Measurements from ENCODE around the gene PSRC1. TPM values are rescaled to one million over a fixed set of nuclear protein-coding genes. Genes with fewer than 3 reads are reported as not detected.

The PSRC1 gene
- total RNA-seq: 1 to 10 TPM; 4.2 to 5.9 (median 4.3) TPM

DNA sequence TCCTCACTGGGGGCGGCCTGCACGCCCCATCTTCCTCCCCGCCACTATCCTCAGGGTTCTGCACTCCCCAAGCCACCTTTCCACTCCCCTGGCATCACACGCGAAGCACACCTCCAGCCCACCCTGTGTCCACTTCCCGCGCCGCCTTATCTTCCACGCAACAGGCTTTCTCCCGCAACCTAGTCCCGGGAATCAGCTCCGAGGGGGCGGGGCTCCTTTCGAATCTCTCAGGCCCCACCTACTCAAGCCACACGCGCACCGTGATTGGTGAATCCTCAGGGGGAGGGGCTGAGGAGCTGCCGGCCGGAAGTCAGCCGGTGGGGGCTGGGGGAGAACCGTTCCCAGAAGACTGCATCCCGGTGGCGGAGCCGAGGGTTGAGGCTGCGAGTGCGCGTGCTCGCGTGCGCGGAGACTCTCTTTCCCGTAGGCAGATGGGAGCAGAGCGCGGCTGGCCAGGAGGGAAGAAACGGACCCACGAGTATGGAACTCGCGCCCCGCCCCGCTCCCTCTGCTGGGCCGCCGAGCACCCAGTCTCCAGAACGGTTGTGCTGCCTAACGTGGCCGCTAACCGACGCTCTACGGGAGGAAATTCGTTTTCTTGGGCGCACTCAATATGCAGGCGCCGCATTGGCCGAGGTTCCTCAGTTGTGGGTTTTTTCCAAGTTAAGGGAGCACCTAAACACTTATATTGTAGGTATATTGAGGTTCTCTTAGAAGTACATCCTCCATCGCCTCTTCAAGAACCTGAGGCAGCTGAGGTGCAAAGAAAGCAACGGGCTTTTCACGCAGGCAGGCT lies at the start of gene PSRC1:
Gene PSRC1 (minus strand): TSS at position 194 of the 796 bp plus-strand sequence.
- peak; percentile 74 for TF ChIP-seq POLR2A (IDR thresholded peaks at IDR 0.05)
- TF ChIP-seq, protein P1, sequence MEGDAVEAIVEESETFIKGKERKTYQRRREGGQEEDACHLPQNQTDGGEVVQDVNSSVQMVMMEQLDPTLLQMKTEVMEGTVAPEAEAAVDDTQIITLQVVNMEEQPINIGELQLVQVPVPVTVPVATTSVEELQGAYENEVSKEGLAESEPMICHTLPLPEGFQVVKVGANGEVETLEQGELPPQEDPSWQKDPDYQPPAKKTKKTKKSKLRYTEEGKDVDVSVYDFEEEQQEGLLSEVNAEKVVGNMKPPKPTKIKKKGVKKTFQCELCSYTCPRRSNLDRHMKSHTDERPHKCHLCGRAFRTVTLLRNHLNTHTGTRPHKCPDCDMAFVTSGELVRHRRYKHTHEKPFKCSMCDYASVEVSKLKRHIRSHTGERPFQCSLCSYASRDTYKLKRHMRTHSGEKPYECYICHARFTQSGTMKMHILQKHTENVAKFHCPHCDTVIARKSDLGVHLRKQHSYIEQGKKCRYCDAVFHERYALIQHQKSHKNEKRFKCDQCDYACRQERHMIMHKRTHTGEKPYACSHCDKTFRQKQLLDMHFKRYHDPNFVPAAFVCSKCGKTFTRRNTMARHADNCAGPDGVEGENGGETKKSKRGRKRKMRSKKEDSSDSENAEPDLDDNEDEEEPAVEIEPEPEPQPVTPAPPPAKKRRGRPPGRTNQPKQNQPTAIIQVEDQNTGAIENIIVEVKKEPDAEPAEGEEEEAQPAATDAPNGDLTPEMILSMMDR (IDR thresholded peaks at IDR 0.05): peak in 2 of 3 donors; percentile 40 to 83
- TF ChIP-seq POLR2AphosphoS5 (IDR thresholded peaks at IDR 0.05): peak; percentile 83 to 91 (median 85)
- H3K27ac ChIP-seq: peak within 1 kb of the TSS; percentile 84 to 86
- H3K36me3 ChIP-seq: no peaks in the 10 kb centered on the region
- H3K4me1 ChIP-seq: peaks cover 0 to 3% of the 10 kb centered on the region in 2 donors
- intact Hi-C loops (cut with DNase I; ENCODE audit: low total_unique reads): no loop called here
- DNase-seq (ENCODE audit: low spot score in 2 of 2): peak; percentile 94
- H3K27me3 ChIP-seq: no peaks in the 10 kb centered on the region
- H3K9me3 ChIP-seq: no peaks in the 10 kb centered on the region
- H3K4me3 ChIP-seq: peak within 1 kb of the TSS; percentile 58 to 68 (median 61)

DNA sequence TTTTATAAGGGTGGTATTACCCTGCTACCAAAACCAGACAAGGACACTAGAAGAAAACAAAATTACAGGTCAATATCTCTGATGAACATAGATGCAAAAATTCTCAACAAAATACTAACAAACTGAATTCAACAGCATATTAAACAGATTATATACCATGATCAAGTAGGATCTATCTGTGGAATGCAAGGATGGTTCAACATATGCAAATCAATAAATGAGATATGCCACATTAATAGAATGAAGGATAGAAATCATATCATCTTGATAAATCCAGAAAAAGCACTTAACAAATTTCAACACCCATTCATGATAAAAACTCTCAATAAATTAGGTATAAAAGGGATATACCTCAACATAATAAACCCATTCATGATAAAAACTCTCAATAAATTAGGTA lies 48.2 kb upstream of the PSRC1 start:
- Histone ChIP-seq H3K9me3 (peaks cover 0 to 21% of the 10 kb centered on the region in 2 donors), H3K27ac (no peak overlapping the region), H3K4me3 (no peak overlapping the region), H3K4me1 (no peaks in the 10 kb centered on the region), H3K36me3 (peaks cover 14% of the 10 kb centered on the region), H3K27me3 (no peaks in the 10 kb centered on the region)
- intact Hi-C loops (cut with DNase I; ENCODE audit: low total_unique reads): no loop called here
- TF ChIP-seq, protein P1 (IDR thresholded peaks at IDR 0.05): no peak
- no peak for TF ChIP-seq POLR2A (IDR thresholded peaks at IDR 0.05)
- TF ChIP-seq POLR2AphosphoS5 (IDR thresholded peaks at IDR 0.05): no peak
- DNase-seq (ENCODE audit: low spot score in 2 of 2): no peak

- H3K27ac ChIP-seq: no peak overlapping the region
- intact Hi-C loops (cut with DNase I; ENCODE audit: low total_unique reads): no loop called here
- DNase-seq (ENCODE audit: low spot score in 2 of 2): no peak
- no peak overlapping the region for H3K4me3 ChIP-seq
- TF ChIP-seq, protein P1 (IDR thresholded peaks at IDR 0.05): no peak
- TF ChIP-seq POLR2AphosphoS5 (IDR thresholded peaks at IDR 0.05): no peak
- no peak for TF ChIP-seq POLR2A (IDR thresholded peaks at IDR 0.05)
- H3K9me3 ChIP-seq: peaks cover 0 to 14% of the 10 kb centered on the region in 2 donors
- peaks cover 5% of the 10 kb centered on the region for H3K36me3 ChIP-seq
- H3K4me1 ChIP-seq: no peaks in the 10 kb centered on the region
- H3K27me3 ChIP-seq: no peaks in the 10 kb centered on the region
These were observed 44.3 kb upstream of the PSRC1 start for GRCh38 chr1:109327285-109327684.

DNA sequence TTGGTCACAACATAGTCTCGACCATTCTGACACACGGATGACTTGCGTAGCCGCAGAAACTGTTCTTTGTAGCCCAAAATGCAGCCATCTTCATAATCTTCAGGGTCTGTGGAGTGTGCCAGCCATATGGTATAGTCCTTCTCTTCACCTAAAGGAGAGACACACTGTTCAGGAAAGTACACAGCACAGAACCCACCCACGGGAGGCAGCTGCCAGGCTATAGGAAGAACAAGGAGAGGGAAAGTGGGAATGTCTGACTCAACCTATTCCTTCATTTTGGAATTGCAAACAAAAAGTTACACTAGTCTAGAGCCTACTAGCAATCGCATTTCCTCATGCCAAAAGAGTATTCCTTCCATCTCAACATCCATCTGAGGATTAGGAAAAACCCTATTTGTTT lies 40.0 kb upstream of the PSRC1 start:
- Histone ChIP-seq H3K9me3 (no peaks in the 10 kb centered on the region), H3K27ac (no peak overlapping the region), H3K4me1 (no peaks in the 10 kb centered on the region), H3K4me3 (no peak overlapping the region), H3K36me3 (no peaks in the 10 kb centered on the region), H3K27me3 (no peaks in the 10 kb centered on the region)
- intact Hi-C loops (cut with DNase I; ENCODE audit: low total_unique reads): no loop called here
- TF ChIP-seq POLR2AphosphoS5 (IDR thresholded peaks at IDR 0.05): no peak
- TF ChIP-seq POLR2A (IDR thresholded peaks at IDR 0.05): no peak
- TF ChIP-seq, protein P1 (IDR thresholded peaks at IDR 0.05): no peak
- DNase-seq (ENCODE audit: low spot score in 2 of 2): no peak

- Histone ChIP-seq H3K36me3 (no peaks in the 10 kb centered on the region), H3K4me1 (no peaks in the 10 kb centered on the region), H3K27ac (no peak overlapping the region), H3K27me3 (no peaks in the 10 kb centered on the region), H3K4me3 (no peak overlapping the region), H3K9me3 (no peaks in the 10 kb centered on the region)
- intact Hi-C loops (cut with DNase I; ENCODE audit: low total_unique reads): no loop called here
- TF ChIP-seq POLR2AphosphoS5 (IDR thresholded peaks at IDR 0.05) (no peak), POLR2A (IDR thresholded peaks at IDR 0.05) (no peak)
- TF ChIP-seq, protein P1 (IDR thresholded peaks at IDR 0.05): no peak
- DNase-seq (ENCODE audit: low spot score in 2 of 2): no peak
These were observed 36.2 kb upstream of the PSRC1 start for GRCh38 chr1:109319114-109319513.
